GOT3 (cell line): Measurements from ENCODE around the gene CTU1.

Experiments
- DNase-seq: peaks from one replicate; lab custom pipeline; 2025; ENCODE audit warnings: mixed read lengths; lab: John Stamatoyannopoulos, UW

Gene CTU1

DNA sequence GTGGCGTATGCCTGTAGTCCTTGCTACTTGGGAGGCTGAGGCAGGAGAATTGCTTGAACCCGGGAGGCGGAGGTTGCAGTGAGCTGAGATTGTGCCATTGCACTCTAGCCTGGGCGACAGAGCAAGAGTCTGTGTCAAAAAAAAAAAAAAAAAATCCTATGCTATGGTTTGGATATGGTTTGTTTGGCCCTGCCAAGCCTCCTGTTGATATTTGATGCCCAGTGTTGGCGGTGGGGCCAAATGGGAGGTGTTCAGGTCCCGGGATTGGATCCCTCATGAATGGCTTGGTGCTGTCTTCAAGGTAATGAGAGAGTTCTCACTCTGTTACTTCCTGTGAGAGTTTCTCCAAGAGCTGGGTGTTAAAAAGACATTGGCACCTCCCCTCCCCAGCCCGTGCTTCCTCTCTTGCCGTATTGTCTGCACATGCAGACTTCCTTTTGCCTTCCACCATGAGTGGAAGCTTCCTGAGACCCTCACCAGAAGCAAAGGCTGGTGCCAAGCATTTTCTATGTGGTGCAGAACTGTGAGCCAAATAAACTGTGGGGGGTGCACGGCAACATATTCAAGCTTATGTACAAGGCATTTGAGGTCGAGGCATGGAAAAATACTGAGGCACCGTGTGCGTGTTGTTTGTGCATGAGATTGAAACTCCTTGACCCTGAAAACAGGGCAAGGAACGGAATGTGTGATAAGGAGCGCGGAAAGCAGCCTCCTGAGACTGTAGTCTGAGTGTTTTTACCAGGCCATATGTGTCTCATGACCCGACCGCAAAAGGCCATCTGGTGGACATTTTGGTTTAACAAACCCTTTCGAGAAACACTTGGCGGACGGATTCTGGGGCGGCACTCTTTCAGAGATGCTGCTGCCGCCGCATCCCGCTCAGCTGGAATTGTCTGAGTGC lies 23.8 kb upstream of the CTU1 start:
- no peak for DNase-seq

DNA sequence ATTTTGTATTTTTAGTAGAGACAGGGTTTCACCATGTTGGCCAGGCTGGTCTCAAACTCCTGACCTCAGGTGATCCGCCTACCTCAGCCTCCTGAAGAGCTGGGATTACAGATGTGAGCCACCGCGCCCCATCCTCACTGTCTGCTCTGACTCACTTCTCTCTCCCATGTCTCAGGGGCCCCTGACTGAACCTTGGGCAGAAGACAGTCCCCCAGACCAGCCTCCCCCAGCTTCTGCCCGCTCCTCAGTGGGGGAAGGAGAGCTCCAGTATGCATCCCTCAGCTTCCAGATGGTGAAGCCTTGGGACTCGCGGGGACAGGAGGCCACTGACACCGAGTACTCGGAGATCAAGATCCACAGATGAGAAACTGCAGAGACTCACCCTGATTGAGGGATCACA lies 21.5 kb upstream of the CTU1 start:
- DNase-seq: no peak

DNA sequence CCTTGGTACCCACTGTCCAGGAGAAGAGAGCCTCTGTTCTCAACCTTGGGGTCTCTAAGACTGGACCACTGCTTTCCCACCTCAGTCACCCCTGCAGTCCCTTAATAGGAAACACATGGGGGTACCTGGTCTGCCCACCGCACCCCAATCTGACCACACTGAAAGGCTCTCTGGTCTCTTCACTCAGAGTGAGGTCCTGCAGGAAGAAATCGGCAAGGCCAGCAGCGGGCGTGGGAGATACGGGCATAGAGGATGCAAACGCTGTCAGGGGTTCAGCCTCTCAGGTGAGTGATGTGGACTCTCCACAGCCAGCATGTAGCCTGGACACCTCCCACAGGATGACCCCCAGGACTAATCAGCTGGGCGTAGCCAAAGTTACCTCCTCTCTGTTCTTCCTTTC lies 20.0 kb upstream of the CTU1 start:
- DNase-seq: no peak

DNA sequence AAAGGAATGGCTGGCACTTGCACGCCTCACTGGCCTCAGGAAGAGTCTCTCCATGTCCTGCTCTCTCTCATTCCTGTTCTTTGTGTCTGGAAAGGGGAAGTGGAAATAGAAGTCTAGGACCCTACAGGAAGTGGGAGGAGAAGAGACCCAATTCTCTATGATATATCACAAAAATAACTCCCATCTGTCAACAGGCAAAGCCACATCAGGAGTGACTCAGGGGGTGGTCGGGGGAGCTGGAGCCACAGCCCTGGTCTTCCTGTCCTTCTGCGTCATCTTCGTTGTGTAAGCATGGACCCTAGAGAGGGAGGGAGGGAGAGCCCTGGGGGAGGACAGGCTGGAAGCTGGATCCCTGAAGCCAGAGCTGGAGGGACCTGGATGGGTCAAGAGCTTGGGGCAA lies 19.5 kb upstream of the CTU1 start:
- no peak for DNase-seq

- no peak for DNase-seq
Measured at GRCh38 chr19:51127032-51127431, 18.8 kb upstream of the CTU1 start.

DNA sequence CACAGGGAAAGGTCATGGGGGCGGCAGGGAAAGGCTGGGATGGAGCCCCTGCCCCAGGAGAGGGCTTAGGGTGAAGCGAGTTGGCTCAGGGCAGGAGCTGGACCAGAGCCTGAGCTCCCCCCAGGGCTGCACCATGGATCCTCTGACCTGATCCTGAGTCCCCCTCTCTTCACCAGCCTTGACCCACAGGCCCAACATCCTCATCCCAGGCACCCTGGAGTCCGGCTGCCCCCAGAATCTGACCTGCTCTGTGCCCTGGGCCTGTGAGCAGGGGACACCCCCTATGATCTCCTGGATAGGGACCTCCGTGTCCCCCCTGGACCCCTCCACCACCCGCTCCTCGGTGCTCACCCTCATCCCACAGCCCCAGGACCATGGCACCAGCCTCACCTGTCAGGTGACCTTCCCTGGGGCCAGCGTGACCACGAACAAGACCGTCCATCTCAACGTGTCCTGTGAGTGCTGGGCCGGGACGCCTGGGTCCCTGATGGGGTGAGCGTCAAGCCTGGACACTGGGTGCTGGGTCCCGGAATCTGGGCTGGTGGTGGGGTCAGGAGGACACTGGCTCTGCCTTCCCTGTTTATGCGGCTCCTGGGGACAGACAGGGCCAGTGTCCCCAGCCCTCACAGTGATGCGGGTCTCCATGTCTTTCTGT lies 17.3 kb upstream of the CTU1 start:
- no peak for DNase-seq

DNA sequence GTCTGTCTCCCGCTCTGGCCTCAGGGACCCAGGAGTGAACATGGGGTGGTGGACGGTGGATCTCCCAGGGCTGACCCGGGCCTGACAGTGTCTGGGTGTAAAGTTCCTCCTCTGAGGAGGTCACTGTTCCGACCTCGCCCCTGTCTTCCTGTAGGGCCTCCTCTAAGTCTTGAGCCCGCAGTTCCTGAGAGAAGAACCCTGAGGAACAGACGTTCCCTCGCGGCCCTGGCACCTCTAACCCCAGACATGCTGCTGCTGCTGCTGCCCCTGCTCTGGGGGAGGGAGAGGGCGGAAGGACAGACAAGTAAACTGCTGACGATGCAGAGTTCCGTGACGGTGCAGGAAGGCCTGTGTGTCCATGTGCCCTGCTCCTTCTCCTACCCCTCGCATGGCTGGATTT lies 16.5 kb upstream of the CTU1 start, which contains the start of gene SIGLEC9:
SIGLEC9 (plus strand) TSS at position 178 of the 400 bp plus-strand sequence; CDS start at position 247, 69 bp downstream.
- no peak for DNase-seq

- no peak for DNase-seq
Measured at GRCh38 chr19:51124216-51124615, 16.0 kb upstream of the CTU1 start.

- no peak for DNase-seq
Measured at GRCh38 chr19:51123802-51124201, 15.6 kb upstream of the CTU1 start.

GRCh38 chr19:51123381-51123800 lies 15.2 kb upstream of the CTU1 start:
- no peak for DNase-seq

DNA sequence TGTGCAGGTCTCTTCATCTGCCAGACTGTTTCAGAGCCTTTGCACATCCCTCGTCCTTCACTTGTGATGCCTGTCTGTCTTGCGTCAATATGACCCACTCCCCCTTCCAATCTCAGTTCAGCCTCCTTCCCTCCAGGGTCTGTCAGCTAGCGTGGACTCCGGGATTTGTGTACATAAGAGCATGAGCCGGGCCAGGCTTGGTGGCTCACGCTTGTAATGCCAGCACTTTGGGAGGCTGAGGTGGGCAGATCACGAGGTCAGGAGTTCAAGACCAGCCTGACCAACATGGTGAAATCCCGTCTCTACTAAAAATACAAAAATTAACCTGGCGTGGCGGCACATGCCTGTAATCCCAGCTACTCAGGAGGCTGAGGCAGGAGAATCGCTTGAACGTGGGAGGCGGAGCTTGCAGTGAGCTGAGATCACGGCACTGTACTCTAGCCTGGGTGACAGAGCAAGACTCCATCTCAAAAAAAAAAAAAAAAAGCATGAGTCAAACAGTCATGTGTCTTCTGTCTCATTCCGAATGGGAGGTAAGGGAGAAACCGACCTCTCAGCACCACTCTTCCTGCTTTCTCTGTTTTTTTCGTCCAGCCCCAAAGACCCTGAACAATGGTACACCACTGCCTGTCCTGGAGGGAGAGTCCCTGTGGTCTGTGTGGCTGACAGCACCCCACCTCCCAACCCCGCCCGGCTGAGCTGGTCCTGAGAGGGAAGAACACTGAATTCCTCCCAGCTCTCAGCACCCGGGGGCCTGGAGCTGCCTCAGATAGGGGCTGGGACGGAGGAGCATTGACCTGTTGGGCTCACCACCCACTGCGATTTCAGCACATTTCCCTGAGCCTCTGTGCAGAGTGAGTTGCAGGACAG lies 14.1 kb upstream of the CTU1 start:
- DNase-seq: no peak

DNA sequence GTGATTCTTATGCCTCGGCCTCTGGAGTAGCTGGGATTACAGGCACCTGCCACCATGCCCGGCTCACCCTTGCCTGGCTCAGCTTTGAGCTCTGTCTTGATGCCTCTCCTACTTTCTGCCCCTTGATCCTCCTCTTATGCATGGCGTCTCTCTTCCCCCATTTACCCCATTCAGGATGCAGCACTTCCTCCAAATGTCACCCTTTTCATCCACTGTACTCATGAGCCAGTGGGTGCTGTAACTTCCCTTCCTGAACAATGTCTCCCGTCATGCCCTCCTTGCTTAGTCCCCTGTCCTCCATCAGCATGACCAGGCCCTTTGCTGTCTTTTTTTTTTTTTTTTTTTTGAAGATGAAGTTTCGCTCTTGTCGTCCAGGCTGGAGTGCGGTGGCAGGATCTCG lies 13.0 kb upstream of the CTU1 start:
- DNase-seq: no peak

DNA sequence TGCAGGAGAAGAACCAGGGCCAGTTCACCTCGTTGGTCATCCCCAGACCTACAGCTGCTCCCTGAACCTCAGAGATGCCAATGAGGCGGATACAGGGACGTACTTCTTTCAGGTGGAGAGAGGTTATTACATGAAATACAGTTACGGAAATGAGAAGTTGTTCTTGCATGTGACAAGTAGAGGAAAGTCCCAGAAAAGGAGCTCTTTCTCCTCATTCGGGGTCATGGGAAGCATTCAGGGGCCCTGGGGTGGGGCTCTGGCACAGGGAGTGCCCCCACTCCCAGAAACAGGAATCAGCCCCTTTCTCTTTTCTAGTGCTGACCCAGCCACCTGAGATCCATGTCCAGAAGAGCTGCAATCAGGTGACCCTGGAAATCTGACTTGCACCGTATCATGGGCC lies 12.0 kb upstream of the CTU1 start:
- no peak for DNase-seq

DNA sequence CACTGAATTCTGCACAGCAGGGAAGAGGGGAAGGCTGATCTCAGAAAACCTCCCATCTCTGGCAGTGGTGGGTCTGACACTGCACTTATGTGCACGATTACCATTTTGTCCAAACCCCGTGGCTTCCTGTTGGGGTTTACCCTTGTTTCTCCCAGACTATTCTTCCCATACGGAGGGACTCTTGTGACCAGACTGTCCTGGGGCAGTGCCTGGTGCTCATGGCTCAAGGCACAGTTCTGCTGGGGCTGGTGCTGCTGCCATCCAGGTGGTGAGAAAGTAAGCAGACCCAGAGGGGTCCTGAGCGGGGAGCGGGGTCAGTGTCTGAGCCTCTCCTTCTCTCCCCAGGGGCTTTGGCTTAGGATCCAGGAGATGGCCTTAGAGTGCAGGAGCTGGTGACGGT lies 11.4 kb upstream of the CTU1 start:
- DNase-seq: no peak

GRCh38 chr19:51119101-51119500 lies 10.9 kb upstream of the CTU1 start:
- no peak for DNase-seq

- DNase-seq: no peak
Measured at GRCh38 chr19:51116736-51117286, 8.6 kb upstream of the CTU1 start.

- no peak for DNase-seq
Measured at GRCh38 chr19:51114087-51114729, 6.0 kb upstream of the CTU1 start.

- no peak for DNase-seq
Measured at GRCh38 chr19:51111606-51112005, 3.4 kb upstream of the CTU1 start.

DNA sequence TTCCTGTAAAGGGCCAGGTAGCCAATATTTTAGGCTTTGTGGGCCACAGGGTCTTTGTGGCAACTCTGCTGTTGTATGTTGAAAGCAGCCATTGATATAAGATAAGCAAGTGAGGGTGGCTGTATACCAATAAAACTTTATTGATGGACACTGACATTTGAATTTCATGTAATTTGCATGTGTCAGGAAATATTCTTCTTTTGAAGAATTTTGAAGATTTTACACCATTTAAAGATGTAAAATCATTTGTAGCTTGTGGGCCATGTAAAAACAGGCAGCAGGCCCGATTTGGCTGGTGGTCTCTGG lies 2.4 kb upstream of the CTU1 start:
- no peak for DNase-seq

GRCh38 chr19:51108805-51109146 lies 567 bp upstream of the CTU1 start:
- no peak for DNase-seq

GRCh38 chr19:51107406-51108065 lies 673 bp downstream of the CTU1 start:
- DNase-seq: no peak
